Activated naive CD4-positive, alpha-beta T cell treated with anti-CD3 and anti-CD28 coated beads for 36 hours (primary cell): ENCODE measurements around the gene DENR. TPM values are rescaled to one million over a fixed set of nuclear protein-coding genes. Genes with fewer than 3 reads are reported as not detected.
"Not testable (repeated sequence)": the region's sequence is repeated elsewhere in the genome, so short reads cannot be mapped to it uniquely, and the experiment has no call there.

ENCODE experiments used
- CTCF ChIA-PET: fragments of 350-600 bp; sonication (Branson Sonifier 250); formaldehyde crosslinking; loops from one replicate; lab custom pipeline; 2021; ENCODE audit warnings: antibody characterized with exemption; lab: Charles Lee
- DNase-seq: peaks from one replicate; pipeline ENCODE4 v3.0.0-alpha.2; 2020
- H3K27ac Mint-ChIP-seq: one replicate; pipeline ENCODE4 v1.8.0; 2021; ENCODE audit warnings: mild to moderate bottlenecking, mixed read lengths
- H3K27me3 Mint-ChIP-seq: one replicate; pipeline ENCODE4 v1.8.0; 2021; ENCODE audit warnings: low read depth, mixed read lengths
- H3K36me3 Mint-ChIP-seq: one replicate; pipeline ENCODE4 v1.8.0; 2021; ENCODE audit warnings: low read depth, mixed read lengths
- H3K4me1 Mint-ChIP-seq: one replicate; pipeline ENCODE4 v1.8.0; 2021; ENCODE audit warnings: low read depth, mixed read lengths
- H3K4me3 Mint-ChIP-seq: one replicate; pipeline ENCODE4 v1.8.0; 2021; ENCODE audit warnings: mild to moderate bottlenecking, moderate library complexity, mixed read lengths
- H3K9me3 Mint-ChIP-seq: one replicate; pipeline ENCODE4 v1.8.0; 2021; ENCODE audit warnings: mixed read lengths
- intact Hi-C: fragments of 100-400 bp; cut with micrococcal nuclease; formaldehyde crosslinking; loops from one replicate; pipeline ENCODE4 v1.15.1; 2023
- total RNA-seq, 2 experiments: library from RNA; stranded (reverse); gene quantifications; one replicate each; pipeline ENCODE4 v1.2.3, GENCODE V29; 2021

The DENR gene
- total RNA-seq, 2 experiments from 2014 or later = 47.9 to 52.4 TPM

- Mint-ChIP-seq H3K9me3 (no peaks in the 10 kb centered on the region), H3K27me3 (no peaks in the 10 kb centered on the region), H3K27ac (no peak overlapping the region), H3K4me3 (no peak overlapping the region), H3K36me3 (no peaks in the 10 kb centered on the region), H3K4me1 (peaks cover 20% of the 10 kb centered on the region)
- intact Hi-C loops = no loop called here
- CTCF ChIA-PET = interaction anchor here (0.7 kb wide), 1 partner anchor 133 kb away, joined by 3 read pairs; no protein-coding TSS in a partner anchor
- no peak for DNase-seq
These were observed 5.1 kb upstream of the DENR start for GRCh38 chr12:122747224-122748135.

DNA sequence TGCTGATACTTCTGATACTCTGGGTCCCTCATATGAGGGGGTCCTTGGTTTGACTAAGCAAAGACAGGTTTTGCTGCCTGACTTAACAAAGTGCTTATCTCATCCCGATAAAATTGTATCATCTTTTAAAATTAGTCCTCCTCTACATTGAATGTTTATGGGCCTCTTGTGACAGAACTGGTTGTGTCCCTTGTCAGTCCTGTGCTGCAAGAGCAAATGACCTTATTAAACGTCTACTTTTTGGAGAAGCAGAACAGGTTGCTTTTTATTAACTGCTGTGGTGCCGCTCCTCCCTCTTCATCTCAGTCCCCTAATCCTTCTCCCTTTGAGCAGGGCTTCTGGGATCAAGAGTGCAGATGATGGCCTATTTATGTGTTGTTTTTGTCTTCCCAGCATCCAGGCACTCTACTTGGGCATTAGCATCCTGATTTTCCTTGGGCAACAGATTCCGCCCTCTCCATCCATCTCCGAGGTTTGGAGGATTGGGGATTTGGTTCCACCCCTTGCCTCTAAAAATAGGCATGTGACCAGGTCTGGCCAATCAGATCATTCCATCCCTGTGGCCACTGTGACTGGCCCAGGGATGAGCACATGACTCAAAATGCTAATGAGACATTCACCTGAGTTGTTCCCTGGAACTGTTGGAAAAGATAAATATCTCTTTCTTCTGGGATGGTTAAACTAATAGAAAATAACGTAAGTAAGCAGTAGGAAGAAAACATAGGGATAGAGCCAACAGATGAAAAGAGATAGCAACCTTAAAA lies 2.9 kb upstream of the DENR start:
- DNase-seq = no peak
- H3K4me1 Mint-ChIP-seq = peaks cover 35% of the 10 kb centered on the region
- H3K27ac Mint-ChIP-seq = no peak overlapping the region
- no peak overlapping the region for H3K4me3 Mint-ChIP-seq
- CTCF ChIA-PET = interaction anchor here (0.6 kb wide), 1 partner anchor 67 kb away, joined by 3 read pairs; no protein-coding TSS in a partner anchor
- intact Hi-C loops = loop anchor here (10.0 kb wide), 1 partner anchor 525 kb away; the partner anchor contains the start of gene DIABLO
- H3K36me3 Mint-ChIP-seq = peaks cover 11% of the 10 kb centered on the region
- no peaks in the 10 kb centered on the region for H3K9me3 Mint-ChIP-seq
- H3K27me3 Mint-ChIP-seq = no peaks in the 10 kb centered on the region

DNA sequence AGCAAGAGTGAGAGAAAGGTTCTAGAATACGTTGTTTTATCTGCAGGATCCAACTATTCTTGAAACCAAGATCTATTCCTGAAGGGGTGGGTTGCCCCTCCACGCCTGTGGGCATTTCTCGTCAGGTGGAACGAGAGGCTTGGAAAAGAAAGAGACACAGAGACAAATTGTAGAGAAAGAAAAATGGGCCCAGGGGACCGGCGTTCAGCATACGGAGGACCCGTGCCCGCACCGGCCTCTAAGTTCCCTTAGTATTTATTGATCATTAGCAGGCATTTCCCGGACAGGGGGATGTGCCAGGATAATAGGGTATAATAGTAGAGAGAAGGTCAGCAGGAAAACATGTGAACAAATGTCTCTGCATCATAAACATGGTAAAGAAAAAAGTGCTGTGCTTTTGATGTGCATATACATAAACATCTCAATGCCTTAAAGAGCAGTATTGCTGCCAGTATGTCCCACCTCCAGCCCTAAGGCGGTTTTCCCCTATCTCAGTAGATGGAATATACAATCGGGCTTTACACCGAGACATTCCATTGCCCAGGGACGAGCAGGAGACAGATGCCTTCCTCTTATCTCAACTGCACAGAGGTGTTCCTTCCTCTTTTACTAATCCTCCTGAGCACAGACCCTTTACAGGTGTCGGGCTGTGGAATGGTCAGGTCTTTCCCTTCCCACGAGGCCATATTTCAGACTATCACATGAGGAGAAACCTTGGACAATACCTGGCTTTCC lies 1.7 kb upstream of the DENR start:
- Mint-ChIP-seq H3K4me1 (peaks cover 44% of the 10 kb centered on the region), H3K4me3 (peak overlapping the region; percentile 98), H3K36me3 (peaks cover 20% of the 10 kb centered on the region), H3K27ac (peak overlapping the region; percentile 57)
- H3K9me3 Mint-ChIP-seq, DNase-seq, H3K27me3 Mint-ChIP-seq: not testable (repeated sequence)
- intact Hi-C loops = loop anchor here (10.0 kb wide), 1 partner anchor 526 kb away; the partner anchor contains the start of gene DIABLO
- CTCF ChIA-PET = interaction anchor here (0.6 kb wide), 1 partner anchor 69 kb away, joined by 3 read pairs; no protein-coding TSS in a partner anchor

GRCh38 chr12:122753319-122753650 lies 661 bp downstream of the DENR start:
- Mint-ChIP-seq H3K4me3 (peak overlapping the region; percentile 98), H3K4me1 (peaks cover 53% of the 10 kb centered on the region), H3K9me3 (no peaks in the 10 kb centered on the region), H3K36me3 (peaks cover 33% of the 10 kb centered on the region), H3K27ac (peak overlapping the region; percentile 90), H3K27me3 (no peaks in the 10 kb centered on the region)
- intact Hi-C loops = loop anchor here (2.0 to 10.0 kb wide), 4 partner anchors 22 to 528 kb away; partner anchors contain the start of genes CCDC62 and DIABLO
- DNase-seq = no peak
- CTCF ChIA-PET = interaction anchor here (0.6 to 2.5 kb wide), 7 partner anchors 9 to 480 kb away, joined by 3 to 24 read pairs (median 3); no protein-coding TSS in a partner anchor

DNA sequence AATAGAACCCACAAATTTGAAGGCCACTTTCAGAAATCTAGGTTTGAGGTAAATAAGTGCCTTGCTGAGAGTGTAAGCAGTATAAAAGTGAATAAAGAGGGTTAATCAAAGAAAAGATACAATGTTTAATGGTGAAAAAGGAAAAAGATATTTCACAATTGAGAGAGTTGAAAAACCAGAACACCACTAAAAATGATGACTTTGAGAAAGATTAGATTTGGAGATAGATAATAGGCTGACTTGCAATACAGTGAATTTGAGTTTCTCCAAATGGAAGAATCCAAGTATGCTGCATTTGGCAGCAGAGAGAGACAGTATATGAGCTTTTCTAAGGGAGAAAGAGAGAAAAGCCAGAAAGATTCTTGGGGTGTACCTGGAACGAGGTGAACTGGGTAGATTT lies 2.2 kb downstream of the DENR start:
- Mint-ChIP-seq H3K4me3 (no peak overlapping the region), H3K27ac (peak overlapping the region; percentile 16), H3K9me3 (no peaks in the 10 kb centered on the region), H3K27me3 (no peaks in the 10 kb centered on the region), H3K36me3 (peaks cover 40% of the 10 kb centered on the region), H3K4me1 (peaks cover 57% of the 10 kb centered on the region)
- CTCF ChIA-PET = no interaction called here
- intact Hi-C loops = loop anchor here (10.0 kb wide), 1 partner anchor 530 kb away; the partner anchor contains the start of gene DIABLO
- no peak for DNase-seq

DNA sequence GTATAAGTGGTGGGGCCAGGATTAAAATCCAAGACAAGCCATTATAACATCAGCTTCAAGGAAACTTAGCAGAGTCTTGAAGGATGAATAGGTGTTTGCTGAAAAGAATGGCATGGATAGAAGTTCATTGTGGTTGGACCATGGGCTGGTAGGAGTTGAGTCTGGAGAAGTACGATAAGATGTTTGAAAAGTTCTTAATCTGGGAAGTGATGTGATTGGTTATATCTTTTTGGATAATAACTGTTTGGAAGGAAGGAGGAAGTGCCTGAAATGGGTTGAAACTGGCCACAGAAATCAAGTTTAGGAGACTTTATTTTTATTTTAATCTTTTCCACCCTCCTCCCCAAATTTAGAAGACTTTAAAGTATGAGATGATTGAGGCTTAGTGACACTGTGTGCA lies 4.9 kb downstream of the DENR start:
- Mint-ChIP-seq H3K4me3 (no peak overlapping the region), H3K27ac (no peak overlapping the region), H3K27me3 (no peaks in the 10 kb centered on the region), H3K4me1 (peaks cover 48% of the 10 kb centered on the region), H3K36me3 (peaks cover 49% of the 10 kb centered on the region), H3K9me3 (no peaks in the 10 kb centered on the region)
- no peak for DNase-seq
- intact Hi-C loops = loop anchor here (10.0 kb wide), 1 partner anchor 533 kb away; the partner anchor contains the start of gene DIABLO
- CTCF ChIA-PET = interaction anchor here (1.0 to 1.4 kb wide), 2 partner anchors 120 to 157 kb away, joined by 3 read pairs; no protein-coding TSS in a partner anchor

- CTCF ChIA-PET = interaction anchor here (2.2 kb wide), 1 partner anchor 8 kb away, joined by 9 read pairs; no protein-coding TSS in a partner anchor
- Mint-ChIP-seq H3K27me3 (no peaks in the 10 kb centered on the region), H3K9me3 (no peaks in the 10 kb centered on the region), H3K36me3 (no peaks in the 10 kb centered on the region), H3K4me1 (no peaks in the 10 kb centered on the region), H3K4me3 (no peak overlapping the region), H3K27ac (no peak overlapping the region)
- intact Hi-C loops = no loop called here
- no peak for DNase-seq
These were observed 32.9 kb downstream of the DENR start for GRCh38 chr12:122785503-122785902.

- no peak overlapping the region for H3K27ac Mint-ChIP-seq
- intact Hi-C loops = no loop called here
- no peak overlapping the region for H3K4me3 Mint-ChIP-seq
- H3K27me3 Mint-ChIP-seq = no peaks in the 10 kb centered on the region
- H3K36me3 Mint-ChIP-seq = no peaks in the 10 kb centered on the region
- CTCF ChIA-PET = no interaction called here
- no peak for DNase-seq
- H3K9me3 Mint-ChIP-seq = no peaks in the 10 kb centered on the region
- H3K4me1 Mint-ChIP-seq = no peaks in the 10 kb centered on the region
These were observed 35.8 kb downstream of the DENR start for GRCh38 chr12:122788387-122788786.

DNA sequence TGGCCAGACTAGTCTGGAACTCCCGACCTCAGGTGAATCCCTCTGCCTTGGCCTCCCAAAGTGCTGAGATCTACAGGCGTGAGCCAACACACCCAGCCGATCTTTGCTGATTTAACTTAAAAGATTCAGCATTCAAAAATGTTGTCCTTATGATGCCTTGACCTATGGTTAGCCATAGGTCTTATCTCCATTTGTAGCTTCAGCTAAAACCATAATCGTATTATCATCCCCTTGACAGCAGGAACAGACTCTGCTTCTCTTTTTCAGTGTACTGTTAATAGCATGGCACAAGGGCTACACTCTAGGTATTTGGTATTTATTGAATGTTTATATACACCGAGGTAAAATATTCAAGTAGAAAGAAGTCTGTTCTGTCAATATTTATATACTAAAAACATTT lies 37.0 kb downstream of the DENR start:
- Mint-ChIP-seq H3K27me3 (no peaks in the 10 kb centered on the region), H3K4me1 (no peaks in the 10 kb centered on the region), H3K27ac (no peak overlapping the region), H3K36me3 (no peaks in the 10 kb centered on the region), H3K9me3 (no peaks in the 10 kb centered on the region), H3K4me3 (no peak overlapping the region)
- CTCF ChIA-PET = interaction anchor here (0.6 kb wide), 1 partner anchor 1729 kb away, joined by 3 read pairs; no protein-coding TSS in a partner anchor
- DNase-seq = no peak
- intact Hi-C loops = no loop called here

DNA sequence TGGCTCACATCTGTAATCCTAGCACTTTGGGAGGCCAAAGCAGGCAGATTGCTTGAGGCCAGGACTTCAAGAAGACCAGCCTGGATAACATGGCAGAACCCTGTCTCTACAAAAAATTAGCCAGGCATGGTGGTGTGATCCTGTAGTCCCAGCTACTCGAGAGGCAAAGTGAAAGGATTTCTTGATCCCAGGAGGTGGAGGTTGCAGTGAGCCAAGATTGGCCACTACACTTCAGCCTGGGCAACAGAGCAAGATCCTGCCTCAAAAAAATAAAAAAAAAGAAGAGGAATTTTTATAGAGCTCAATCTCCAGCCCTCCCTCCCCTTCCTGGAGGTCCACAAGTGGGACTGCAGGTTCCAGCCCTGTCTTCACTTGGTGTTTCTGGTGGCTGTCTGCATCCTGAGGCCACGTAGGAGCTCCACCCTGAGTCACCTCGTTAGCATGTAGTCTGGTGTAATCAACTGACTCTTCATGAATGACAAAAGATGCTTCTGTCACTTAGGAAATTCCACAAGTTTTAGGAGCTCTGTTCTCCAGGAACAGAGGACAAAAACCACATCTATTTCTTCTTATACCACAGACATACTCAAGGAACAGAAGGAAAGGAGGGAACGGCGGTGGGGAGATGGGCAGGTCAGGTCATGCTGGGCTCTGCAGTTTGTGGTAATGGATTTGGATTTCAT lies 37.9 kb downstream of the DENR start:
- H3K4me3 Mint-ChIP-seq = no peak overlapping the region
- intact Hi-C loops = no loop called here
- no peak overlapping the region for H3K27ac Mint-ChIP-seq
- H3K36me3 Mint-ChIP-seq = no peaks in the 10 kb centered on the region
- DNase-seq = no peak
- H3K9me3 Mint-ChIP-seq = no peaks in the 10 kb centered on the region
- CTCF ChIA-PET = interaction anchor here (0.6 kb wide), 2 partner anchors 42 to 1728 kb away, joined by 3 to 4 read pairs; no protein-coding TSS in a partner anchor
- no peaks in the 10 kb centered on the region for H3K4me1 Mint-ChIP-seq
- H3K27me3 Mint-ChIP-seq = no peaks in the 10 kb centered on the region

DNA sequence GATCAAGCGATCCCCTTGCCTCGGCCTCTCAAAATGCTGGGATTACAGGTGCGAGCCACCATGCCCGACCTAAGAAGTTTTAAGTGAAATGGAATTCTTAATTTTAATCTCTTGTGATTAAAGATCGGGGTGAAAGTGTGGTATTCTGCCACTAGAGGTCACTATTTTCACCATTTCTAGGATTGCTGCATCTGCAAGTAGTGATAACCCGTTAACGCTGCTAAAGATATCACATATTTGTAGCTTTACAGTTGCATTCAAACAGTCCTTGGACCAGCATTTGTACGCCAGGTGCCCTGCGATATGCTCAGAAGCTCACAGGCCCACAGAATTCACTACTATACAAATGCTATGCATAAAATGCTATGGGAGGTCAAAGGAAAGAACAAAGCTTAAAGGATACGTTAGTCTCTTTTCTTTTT lies 41.1 kb downstream of the DENR start:
- Mint-ChIP-seq H3K4me3 (no peak overlapping the region), H3K9me3 (no peaks in the 10 kb centered on the region), H3K27ac (no peak overlapping the region), H3K27me3 (no peaks in the 10 kb centered on the region), H3K4me1 (no peaks in the 10 kb centered on the region), H3K36me3 (no peaks in the 10 kb centered on the region)
- DNase-seq = peak; percentile 11
- intact Hi-C loops = loop anchor here (1.0 kb wide), 4 partner anchors 43 to 567 kb away; partner anchors contain the start of gene DIABLO
- CTCF ChIA-PET = interaction anchor here (0.6 to 2.8 kb wide), 51 partner anchors 9 to 1057 kb away, joined by 3 to 16 read pairs (median 4); partner anchors contain the start of genes ABCB9, HIP1R and OGFOD2
